A673 (cell line): ENCODE data around the gene AJAP1.

ENCODE experiments used
- EZH2 ChIP-seq: fragments of 200-600 bp; sonication (generic); IDR thresholded peaks from 2 replicates; pipeline ENCODE4 v1.6.1; 2017; ENCODE audit warnings: borderline replicate concordance, low read depth, mild to moderate bottlenecking, mixed read lengths, antibody characterized with exemption, low read length; ENCODE audit not compliant: poor library complexity, severe bottlenecking
- TF ChIP-seq, protein P1 (sequence below): fragments of 300-800, 200-600 bp; sonication (generic); conservative IDR thresholded peaks from 2 replicates; pipeline ENCODE4 v1.5.1; 2017; ENCODE audit warnings: low read depth, mild to moderate bottlenecking, antibody characterized with exemption, low read length, moderate library complexity, mixed read lengths

DNA sequence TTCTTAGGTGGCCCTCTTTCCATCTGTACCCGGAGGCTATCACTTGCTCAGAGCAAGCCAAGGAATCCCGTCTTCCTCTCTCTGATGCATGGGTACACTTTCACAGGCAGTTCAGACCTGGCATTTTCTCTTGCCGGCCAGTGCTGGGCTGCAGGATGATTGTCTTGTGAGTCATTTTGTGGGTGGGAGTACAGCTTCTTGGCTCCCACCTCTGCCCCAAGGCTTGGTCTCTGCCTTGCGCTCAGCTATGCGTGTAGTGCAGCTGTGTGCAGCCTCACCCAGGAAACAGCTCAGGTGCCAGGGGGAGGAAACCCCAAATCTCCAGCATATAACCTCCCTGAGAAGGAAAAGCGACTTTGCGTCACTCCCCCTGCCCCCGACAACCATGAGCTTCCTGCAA is 3.9 kb upstream of the AJAP1 start:
- TF ChIP-seq, protein P1, sequence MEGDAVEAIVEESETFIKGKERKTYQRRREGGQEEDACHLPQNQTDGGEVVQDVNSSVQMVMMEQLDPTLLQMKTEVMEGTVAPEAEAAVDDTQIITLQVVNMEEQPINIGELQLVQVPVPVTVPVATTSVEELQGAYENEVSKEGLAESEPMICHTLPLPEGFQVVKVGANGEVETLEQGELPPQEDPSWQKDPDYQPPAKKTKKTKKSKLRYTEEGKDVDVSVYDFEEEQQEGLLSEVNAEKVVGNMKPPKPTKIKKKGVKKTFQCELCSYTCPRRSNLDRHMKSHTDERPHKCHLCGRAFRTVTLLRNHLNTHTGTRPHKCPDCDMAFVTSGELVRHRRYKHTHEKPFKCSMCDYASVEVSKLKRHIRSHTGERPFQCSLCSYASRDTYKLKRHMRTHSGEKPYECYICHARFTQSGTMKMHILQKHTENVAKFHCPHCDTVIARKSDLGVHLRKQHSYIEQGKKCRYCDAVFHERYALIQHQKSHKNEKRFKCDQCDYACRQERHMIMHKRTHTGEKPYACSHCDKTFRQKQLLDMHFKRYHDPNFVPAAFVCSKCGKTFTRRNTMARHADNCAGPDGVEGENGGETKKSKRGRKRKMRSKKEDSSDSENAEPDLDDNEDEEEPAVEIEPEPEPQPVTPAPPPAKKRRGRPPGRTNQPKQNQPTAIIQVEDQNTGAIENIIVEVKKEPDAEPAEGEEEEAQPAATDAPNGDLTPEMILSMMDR, result no peak
- TF ChIP-seq EZH2, result no peak
